Activated T-cell treated with anti-CD3 and anti-CD28 coated beads, Interleukin-2, amount 50 U/mL, for 72 hours (primary cell): Measurements from ENCODE around the gene SGPP2. TPM values are rescaled to one million over a fixed set of nuclear protein-coding genes. Genes with fewer than 3 reads are reported as not detected.

Experiments
- ATAC-seq, 2 donors: fragments of 150-1000 bp; cut with Tn5 transposase; replicated peaks in 1 of 2; 2 replicates each; pipeline ENCODE4 v1.10.0; 2021; ENCODE audit warnings: moderate library complexity in 2 of 2, mild to moderate bottlenecking in 1 of 2
- DNase-seq, 2 donors: peaks; one replicate each; pipeline ENCODE4 v3.0.0; 2021 to 2022; ENCODE audit warnings: mixed read lengths in 1 of 2
- H3K27ac Mint-ChIP-seq: one replicate; pipeline ENCODE4 v1.8.0; 2022; ENCODE audit warnings: mild to moderate bottlenecking, moderate library complexity, mixed read lengths
- H3K27me3 Mint-ChIP-seq: one replicate; pipeline ENCODE4 v1.8.0; 2022; ENCODE audit warnings: low read depth, mixed read lengths
- H3K36me3 Mint-ChIP-seq, 2 donors: one replicate each; pipeline ENCODE4 v1.8.0; 2022; ENCODE audit warnings: mixed read lengths in 2 of 2, mild to moderate bottlenecking in 1 of 2; ENCODE audit not compliant: insufficient read depth in 2 of 2
- H3K4me1 Mint-ChIP-seq: one replicate; pipeline ENCODE4 v1.8.0; 2022; ENCODE audit warnings: low read depth, mixed read lengths
- H3K4me3 Mint-ChIP-seq, 2 donors: one replicate each; pipeline ENCODE4 v1.8.0; 2022; ENCODE audit warnings: mild to moderate bottlenecking in 2 of 2, mixed read lengths in 2 of 2, moderate library complexity in 2 of 2
- H3K9me3 Mint-ChIP-seq, 2 donors: one replicate each; pipeline ENCODE4 v1.8.0; 2022; ENCODE audit warnings: mixed read lengths in 2 of 2
- total RNA-seq, 2 donors: library from RNA; stranded (reverse); gene quantifications; one replicate each; pipeline ENCODE4 v1.2.3, GENCODE V29; 2022

SGPP2 gene
- total RNA-seq, 2 donors from 2014 or later = 15.1 to 20.9 TPM

DNA sequence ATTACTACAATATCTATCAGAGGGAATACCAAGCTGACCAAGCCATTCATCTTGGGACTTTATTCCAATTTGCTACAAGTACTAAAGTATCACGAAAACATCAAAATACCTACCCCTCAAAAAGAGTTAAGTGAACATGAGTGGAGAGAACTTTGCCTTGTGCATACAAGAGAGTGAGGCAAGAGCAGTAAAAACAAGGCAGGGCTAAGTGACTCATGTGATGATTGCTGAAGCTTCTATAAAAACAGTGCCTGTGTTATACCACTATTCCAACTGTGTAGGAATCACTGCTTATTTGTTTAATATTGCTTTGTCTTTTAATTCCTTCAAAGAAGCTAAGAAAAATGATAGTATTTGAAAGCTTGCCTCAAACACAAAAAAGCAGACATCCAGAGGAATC is 170.3 kb downstream of the SGPP2 start:
- Mint-ChIP-seq H3K9me3 (peaks cover 0 to 2% of the 10 kb centered on the region in 2 donors), H3K4me1 (no peaks in the 10 kb centered on the region), H3K27me3 (no peaks in the 10 kb centered on the region), H3K4me3 (no peak overlapping the region), H3K27ac (no peak overlapping the region), H3K36me3 (peaks cover 2 to 46% of the 10 kb centered on the region in 2 donors)
- DNase-seq = no peak
- no peak for ATAC-seq

DNA sequence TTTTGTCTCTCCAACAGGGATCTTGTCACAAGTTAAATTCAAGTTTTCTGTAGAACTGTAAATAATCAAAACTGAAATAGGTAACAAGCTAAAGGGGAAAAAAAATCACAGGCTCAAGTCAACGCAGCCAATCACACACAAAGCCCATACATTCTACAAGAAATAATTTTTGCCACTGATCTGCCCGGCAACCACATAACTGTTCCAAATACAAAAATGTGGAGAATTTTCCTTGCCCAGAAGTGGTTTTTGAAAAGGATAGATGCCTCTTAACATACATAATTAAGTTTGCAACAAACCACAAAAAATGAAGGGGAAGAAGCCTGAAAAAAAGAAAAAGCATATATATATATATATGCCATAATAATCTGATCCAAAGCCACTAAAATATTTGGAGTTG is 171.2 kb downstream of the SGPP2 start:
- Mint-ChIP-seq H3K27ac (no peak overlapping the region), H3K36me3 (peaks cover under 1 to 40% of the 10 kb centered on the region in 2 donors), H3K9me3 (peaks cover 0 to under 1% of the 10 kb centered on the region in 2 donors), H3K27me3 (no peaks in the 10 kb centered on the region), H3K4me1 (no peaks in the 10 kb centered on the region), H3K4me3 (no peak overlapping the region)
- ATAC-seq = no peak
- no peak for DNase-seq

DNA sequence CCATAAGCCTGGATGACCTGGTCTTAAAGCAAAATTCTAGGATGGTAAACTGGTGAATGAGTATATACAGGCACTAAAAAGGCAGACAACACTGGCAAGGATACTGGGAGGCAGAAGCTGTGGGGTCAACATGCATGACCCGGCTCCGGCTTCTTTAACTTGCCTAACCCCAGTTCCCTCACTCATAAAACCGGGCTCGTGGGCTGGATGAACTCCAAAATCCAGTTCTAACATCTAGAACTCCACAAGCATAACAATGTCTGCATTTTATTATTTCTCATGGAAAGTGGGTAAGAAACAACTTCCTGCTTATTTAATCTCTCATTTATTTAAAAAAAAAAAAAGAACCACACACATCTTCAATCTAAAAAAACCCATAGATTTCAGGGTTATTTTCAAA is 174.3 kb downstream of the SGPP2 start:
- DNase-seq (no peak), ATAC-seq (no peak)
- Mint-ChIP-seq H3K4me3 (no peak overlapping the region), H3K9me3 (no peaks in the 10 kb centered on the region), H3K27ac (no peak overlapping the region), H3K4me1 (no peaks in the 10 kb centered on the region), H3K27me3 (no peaks in the 10 kb centered on the region), H3K36me3 (peaks cover 2 to 30% of the 10 kb centered on the region in 2 donors)

DNA sequence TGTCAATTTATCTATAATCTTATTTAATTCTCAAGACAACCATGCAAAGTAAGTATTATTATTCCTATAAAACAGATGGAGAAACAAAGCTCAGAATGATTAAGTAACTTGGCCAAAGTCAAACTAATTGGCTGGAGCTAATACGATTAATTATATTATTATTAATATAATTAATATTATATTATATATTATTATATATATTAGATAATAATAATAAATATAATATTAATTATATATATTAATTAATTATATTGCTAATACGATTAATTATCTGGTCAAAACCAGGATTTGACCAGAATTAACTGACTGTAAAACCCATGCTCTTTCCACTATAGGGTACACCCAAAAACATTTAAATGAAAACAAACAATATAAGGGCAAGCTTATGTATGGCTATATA is 179.2 kb downstream of the SGPP2 start:
- DNase-seq (no peak), ATAC-seq (no peak)
- H3K4me3 Mint-ChIP-seq = no peak overlapping the region
- no peaks in the 10 kb centered on the region for H3K27me3 Mint-ChIP-seq
- H3K27ac Mint-ChIP-seq = no peak overlapping the region
- H3K4me1 Mint-ChIP-seq = no peaks in the 10 kb centered on the region
- peaks cover 6 to 25% of the 10 kb centered on the region in 2 donors for H3K36me3 Mint-ChIP-seq
- no peaks in the 10 kb centered on the region for H3K9me3 Mint-ChIP-seq

DNA sequence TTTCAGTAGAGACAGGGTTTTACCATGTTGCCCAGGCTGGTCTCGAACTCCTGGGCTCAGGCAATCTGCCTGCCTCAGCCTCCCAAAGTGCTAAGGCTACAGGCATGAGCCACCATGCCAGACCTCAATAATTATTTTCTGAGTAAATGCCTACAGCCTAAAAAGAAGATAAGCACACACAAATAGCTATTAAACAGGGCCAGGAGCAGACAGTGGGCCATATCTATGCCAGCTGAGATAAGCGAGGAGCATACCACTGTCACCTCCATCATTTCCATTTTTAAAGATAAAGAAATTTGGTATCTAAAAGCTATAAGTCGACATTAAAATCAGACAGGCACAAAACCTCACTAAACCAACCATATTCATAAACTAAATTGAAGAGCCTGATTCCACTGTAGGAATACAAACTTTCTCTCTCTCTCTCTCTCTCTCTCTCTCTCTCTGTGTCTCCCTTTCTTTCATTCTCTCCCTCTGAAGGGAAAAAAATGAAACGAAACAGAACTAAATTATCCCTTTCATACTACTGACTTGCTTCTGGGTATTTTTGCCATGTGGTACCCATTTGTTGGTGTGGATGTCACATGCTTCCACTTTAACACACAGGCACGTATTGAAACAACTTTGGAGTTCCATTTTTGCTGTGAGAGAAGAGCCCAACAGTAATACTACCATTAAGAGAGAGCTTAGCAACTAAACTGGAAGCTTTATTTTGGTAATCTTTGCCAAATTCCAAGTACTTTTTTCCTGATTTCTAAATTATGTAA is 180.6 kb downstream of the SGPP2 start:
- Mint-ChIP-seq H3K27ac (no peak overlapping the region), H3K4me3 (no peak overlapping the region), H3K27me3 (no peaks in the 10 kb centered on the region), H3K36me3 (peaks cover 8 to 18% of the 10 kb centered on the region in 2 donors), H3K4me1 (no peaks in the 10 kb centered on the region), H3K9me3 (no peaks in the 10 kb centered on the region)
- ATAC-seq (no peak), DNase-seq (no peak)

DNA sequence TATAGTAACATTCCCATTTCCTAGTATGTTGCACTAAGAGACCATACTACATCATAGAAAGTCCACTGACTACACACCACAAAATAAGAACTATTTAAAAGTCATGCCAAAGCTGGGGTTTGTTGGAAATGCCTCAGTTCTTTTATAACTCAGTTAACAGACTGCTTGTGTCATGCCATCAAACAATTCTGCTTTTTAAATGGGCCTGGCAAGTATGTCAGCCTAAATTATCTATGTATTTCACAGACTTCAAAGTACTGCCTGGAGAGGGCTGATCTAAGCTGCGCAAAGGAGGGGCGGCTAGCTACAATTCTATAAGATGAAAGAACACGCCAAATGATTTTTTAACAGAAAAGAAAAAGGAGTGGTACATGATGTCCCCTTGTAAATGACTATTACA is 182.0 kb downstream of the SGPP2 start:
- H3K27ac Mint-ChIP-seq = no peak overlapping the region
- H3K9me3 Mint-ChIP-seq = no peaks in the 10 kb centered on the region
- H3K4me3 Mint-ChIP-seq = no peak overlapping the region
- ATAC-seq (no peak), DNase-seq (no peak)
- no peaks in the 10 kb centered on the region for H3K4me1 Mint-ChIP-seq
- H3K27me3 Mint-ChIP-seq = no peaks in the 10 kb centered on the region
- H3K36me3 Mint-ChIP-seq = peaks cover 8 to 18% of the 10 kb centered on the region in 2 donors

DNA sequence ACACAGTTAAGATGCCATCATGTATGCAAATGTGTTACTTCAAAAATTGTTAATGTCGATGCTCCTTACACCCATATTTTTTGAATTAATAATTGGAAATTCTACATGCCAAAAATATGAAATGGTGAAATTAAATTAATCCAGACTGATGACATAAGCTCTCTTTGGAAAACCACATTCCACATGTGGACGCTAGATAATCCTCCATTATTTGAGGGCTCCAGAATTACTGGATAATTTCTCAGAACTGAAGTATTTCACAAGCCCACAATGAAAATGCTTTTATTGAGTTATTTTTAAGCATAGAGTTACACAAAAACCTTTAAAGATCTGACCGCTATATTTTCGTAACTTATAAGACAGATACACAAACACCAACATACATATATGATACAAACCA is 183.7 kb downstream of the SGPP2 start:
- Mint-ChIP-seq H3K27ac (no peak overlapping the region), H3K4me1 (no peaks in the 10 kb centered on the region), H3K4me3 (no peak overlapping the region), H3K36me3 (peaks cover 7 to 13% of the 10 kb centered on the region in 2 donors), H3K9me3 (no peaks in the 10 kb centered on the region), H3K27me3 (no peaks in the 10 kb centered on the region)
- no peak for DNase-seq
- no peak for ATAC-seq

DNA sequence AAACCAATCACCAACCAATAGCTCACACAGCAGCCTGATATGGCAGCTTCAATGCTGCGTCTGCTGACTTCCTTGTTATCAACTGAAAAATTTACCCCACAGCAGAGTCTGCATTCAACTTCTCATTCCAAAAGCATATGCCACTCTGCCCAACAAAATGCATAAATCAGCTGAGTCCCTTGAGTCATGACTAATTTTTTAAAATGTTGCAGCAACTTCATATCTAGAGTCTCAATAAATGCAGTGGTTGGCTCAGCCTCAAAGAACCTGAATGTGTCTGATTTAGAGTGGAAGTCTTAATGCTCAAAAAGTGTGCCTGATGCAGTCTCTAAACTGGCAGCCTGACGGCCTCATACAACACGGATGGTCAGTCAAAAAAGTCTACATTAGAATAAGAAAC is 185.0 kb downstream of the SGPP2 start:
- Mint-ChIP-seq H3K4me3 (no peak overlapping the region), H3K4me1 (no peaks in the 10 kb centered on the region), H3K27me3 (no peaks in the 10 kb centered on the region), H3K9me3 (no peaks in the 10 kb centered on the region), H3K36me3 (peaks cover 7 to 15% of the 10 kb centered on the region in 2 donors), H3K27ac (no peak overlapping the region)
- DNase-seq = no peak
- ATAC-seq = no peak

Other genes starting within 250 kb of the SGPP2 start
- not detected for gene PAX3, start 125.5 kb upstream of the SGPP2 start, total RNA-seq
- gene FARSB, start 231.5 kb downstream of the SGPP2 start, total RNA-seq = 10 to 100 TPM; 31.5 to 46.3 TPM
- not detected for gene MOGAT1, start 247.1 kb downstream of the SGPP2 start, total RNA-seq